WERI-Rb-1 (cell line): ENCODE results near the gene NISCH.

Experiments used
- DNase-seq: peaks from one replicate; pipeline ENCODE4 v3.0.0-alpha.2; 2020
- H3K27ac ChIP-seq: fragments of 250-450 bp; sonication (Bioruptor Pico); 2 replicates; pipeline ENCODE4 v1.5.1; 2020; ENCODE audit warnings: mild to moderate bottlenecking, moderate library complexity
- H3K27me3 ChIP-seq: fragments of 250-450 bp; sonication (Bioruptor Pico); 2 replicates; pipeline ENCODE4 v1.5.1; 2021; ENCODE audit warnings: mild to moderate bottlenecking, low read depth, moderate library complexity; ENCODE audit not compliant: insufficient read depth, severe bottlenecking
- H3K36me3 ChIP-seq: fragments of 250-450 bp; sonication (Bioruptor Pico); 2 replicates; pipeline ENCODE4 v1.5.1; 2020; ENCODE audit warnings: mild to moderate bottlenecking, moderate library complexity
- H3K4me3 ChIP-seq: 2 replicates; pipeline ENCODE4 v1.5.1; 2011; ENCODE audit warnings: low read depth, mild to moderate bottlenecking, control low read depth, low read length
- H3K9me3 ChIP-seq: fragments of 250-450 bp; sonication (Bioruptor Pico); 2 replicates; pipeline ENCODE4 v1.5.1; 2021; ENCODE audit warnings: mild to moderate bottlenecking, moderate library complexity; ENCODE audit not compliant: severe bottlenecking
- TF ChIP-seq, protein P1 (sequence below): IDR thresholded peaks from 2 replicates; pipeline ENCODE4 v1.5.1; 2011; ENCODE audit warnings: low read depth, mild to moderate bottlenecking, control low read depth, inconsistent platforms, low read length

NISCH gene

DNA sequence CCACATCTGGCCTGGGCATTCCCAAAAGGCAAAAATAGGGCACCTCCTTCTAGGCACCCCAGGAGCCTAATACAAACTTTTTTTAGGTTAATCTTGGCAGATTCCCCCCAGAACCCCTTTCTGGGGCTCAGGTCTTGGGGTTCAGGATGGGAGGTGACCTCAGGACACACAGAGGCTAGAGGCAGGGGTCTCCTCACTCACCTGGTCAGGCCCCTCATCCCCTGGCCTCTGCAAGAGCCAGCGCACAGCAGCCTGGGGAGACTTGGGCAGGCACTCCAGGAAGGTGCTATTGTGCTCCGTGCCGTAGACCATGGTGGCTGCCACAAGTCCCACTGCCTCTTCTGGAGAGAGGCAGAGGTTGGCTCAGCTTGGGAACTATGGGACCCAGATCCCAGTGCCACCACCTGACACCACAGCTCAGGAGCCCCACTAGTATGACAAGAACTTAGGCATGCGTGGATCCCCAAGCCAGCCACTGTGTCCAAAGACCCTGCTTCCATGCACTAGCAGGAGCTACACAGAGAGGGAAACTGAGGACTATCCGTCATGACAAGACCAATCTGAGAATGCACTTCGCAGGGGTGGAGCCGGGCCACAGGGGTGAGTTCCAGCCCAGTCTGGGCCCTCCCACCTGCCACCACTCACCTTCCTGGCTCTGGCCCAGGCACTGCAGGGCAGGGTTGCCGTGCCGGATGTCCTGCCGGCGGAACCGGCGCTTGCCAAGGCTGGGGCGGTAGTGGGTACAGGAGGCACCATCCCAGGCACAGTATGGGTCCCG lies 17.9 kb upstream of the NISCH start:
- H3K27ac ChIP-seq: no peak overlapping the region
- no peak overlapping the region for H3K4me3 ChIP-seq
- TF ChIP-seq, protein P1, sequence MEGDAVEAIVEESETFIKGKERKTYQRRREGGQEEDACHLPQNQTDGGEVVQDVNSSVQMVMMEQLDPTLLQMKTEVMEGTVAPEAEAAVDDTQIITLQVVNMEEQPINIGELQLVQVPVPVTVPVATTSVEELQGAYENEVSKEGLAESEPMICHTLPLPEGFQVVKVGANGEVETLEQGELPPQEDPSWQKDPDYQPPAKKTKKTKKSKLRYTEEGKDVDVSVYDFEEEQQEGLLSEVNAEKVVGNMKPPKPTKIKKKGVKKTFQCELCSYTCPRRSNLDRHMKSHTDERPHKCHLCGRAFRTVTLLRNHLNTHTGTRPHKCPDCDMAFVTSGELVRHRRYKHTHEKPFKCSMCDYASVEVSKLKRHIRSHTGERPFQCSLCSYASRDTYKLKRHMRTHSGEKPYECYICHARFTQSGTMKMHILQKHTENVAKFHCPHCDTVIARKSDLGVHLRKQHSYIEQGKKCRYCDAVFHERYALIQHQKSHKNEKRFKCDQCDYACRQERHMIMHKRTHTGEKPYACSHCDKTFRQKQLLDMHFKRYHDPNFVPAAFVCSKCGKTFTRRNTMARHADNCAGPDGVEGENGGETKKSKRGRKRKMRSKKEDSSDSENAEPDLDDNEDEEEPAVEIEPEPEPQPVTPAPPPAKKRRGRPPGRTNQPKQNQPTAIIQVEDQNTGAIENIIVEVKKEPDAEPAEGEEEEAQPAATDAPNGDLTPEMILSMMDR: no peak
- DNase-seq: no peak
- H3K27me3 ChIP-seq: no peaks in the 10 kb centered on the region
- no peaks in the 10 kb centered on the region for H3K36me3 ChIP-seq
- no peaks in the 10 kb centered on the region for H3K9me3 ChIP-seq

DNA sequence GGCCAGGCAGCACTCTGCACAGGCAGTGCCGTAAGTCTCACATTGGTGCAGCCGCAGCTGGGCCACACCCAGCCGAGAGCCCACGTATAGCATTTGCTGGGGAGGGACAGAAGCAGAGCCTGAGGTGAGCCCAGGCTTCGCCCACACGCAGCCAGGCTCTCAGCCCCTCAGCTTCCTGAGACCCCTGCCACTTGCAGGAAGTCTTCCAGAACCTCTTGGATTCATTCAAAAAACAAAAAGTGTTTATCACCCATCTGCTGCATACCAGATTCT lies 17.4 kb upstream of the NISCH start:
- TF ChIP-seq, protein P1: no peak
- H3K27me3 ChIP-seq: no peaks in the 10 kb centered on the region
- no peaks in the 10 kb centered on the region for H3K36me3 ChIP-seq
- DNase-seq: no peak
- H3K4me3 ChIP-seq: no peak overlapping the region
- no peaks in the 10 kb centered on the region for H3K9me3 ChIP-seq
- no peak overlapping the region for H3K27ac ChIP-seq

DNA sequence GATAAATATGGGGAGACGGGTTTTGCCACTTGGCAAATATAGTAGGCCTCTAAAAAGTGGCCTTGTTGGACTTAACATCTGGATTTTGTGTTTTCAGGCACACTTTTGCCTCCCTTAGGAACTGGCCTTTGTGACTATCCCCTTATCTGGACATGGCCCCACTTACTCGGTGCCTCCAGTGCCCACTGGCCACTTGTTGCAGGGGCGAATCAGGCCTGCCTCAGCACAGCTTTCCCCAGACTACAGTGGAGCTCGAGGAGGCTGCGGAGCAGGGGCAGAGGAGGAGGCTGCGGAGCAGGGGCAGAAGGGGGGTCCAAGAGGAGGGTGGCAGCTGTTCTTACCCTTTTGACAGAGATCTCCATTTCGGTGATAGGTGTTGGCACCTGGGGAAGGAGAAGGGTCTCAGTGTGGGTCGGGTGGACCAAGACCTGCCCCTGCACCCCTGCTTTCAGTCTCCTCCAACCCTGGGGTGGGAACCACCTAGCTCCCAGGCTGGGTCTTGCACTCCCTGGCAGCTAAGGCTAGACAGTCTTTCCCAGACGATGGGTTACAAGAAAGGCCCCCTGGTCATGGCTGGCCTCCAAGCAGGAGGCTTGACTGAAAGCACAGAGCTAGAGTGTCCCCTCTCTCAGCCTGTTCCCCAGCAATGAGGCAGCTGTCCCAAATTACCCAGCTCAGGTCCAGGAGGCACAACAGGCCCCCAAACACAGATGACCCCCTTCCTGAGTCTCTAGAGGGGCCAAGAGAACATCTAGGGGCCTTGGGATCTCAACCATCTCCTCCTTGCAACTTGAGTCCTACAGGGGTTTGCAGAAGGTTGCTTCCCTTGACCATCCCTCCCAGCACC lies 16.6 kb upstream of the NISCH start:
- Histone ChIP-seq H3K4me3 (no peak overlapping the region), H3K27me3 (no peaks in the 10 kb centered on the region), H3K27ac (no peak overlapping the region), H3K9me3 (no peaks in the 10 kb centered on the region), H3K36me3 (no peaks in the 10 kb centered on the region)
- no peak for DNase-seq
- TF ChIP-seq, protein P1: no peak

DNA sequence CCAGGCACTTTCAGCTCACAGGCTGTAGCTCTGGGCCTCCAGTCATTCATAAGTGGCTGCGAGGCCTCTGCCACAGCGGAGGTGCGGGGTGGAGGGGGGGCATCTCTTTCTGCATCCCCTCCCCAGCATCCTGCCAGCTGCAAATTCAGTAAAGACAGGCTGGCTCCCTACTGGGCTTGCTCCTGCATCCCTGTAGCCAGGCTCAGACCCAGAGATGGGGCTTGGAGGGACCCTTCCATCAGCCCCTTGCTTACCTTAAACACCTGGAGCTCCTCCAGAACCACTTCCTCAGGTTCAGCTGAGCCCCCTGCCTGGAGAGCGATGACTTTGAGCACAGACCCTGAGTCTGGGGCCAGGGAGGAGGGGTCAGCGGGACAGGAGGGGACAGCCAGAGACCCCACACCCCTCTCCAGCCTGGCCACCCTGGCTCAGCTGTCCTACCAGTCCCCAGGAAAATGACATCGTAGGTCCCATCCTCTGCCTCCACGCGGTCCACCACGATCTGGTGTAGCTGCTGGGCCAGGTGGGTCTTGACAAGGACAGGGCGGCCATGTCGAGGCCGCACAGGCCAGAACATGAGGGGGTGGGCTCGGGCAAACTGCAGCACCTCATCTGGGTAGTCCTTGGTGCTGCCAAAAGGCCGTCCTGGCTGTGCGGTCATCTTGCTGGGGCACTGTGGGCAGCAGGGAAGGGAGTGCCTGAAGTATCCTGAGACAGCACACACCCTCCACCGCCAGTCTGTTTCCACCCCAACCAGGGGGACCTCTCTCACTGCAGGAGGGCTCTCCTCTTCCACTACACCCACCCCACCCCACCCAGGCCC lies 15.8 kb upstream of the NISCH start:
- Histone ChIP-seq H3K9me3 (no peaks in the 10 kb centered on the region), H3K36me3 (no peaks in the 10 kb centered on the region), H3K27me3 (no peaks in the 10 kb centered on the region), H3K27ac (no peak overlapping the region), H3K4me3 (no peak overlapping the region)
- TF ChIP-seq, protein P1: no peak
- peak; percentile 5 for DNase-seq

DNA sequence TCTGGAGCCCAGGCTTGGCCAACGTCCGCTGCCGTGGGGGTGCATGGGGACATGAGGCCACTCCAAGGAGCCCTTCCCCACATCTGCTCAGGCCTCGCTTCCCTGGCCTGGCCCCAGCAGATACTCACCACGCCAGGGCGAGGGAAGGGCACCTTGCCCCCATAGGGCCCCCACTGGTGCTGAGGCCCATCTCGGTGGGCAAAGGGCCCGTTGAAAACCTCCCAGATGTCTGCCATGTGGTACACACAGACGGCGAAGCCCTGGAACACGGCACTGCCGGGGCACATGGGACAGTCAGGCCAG lies 15.2 kb upstream of the NISCH start:
- no peaks in the 10 kb centered on the region for H3K27me3 ChIP-seq
- peak; percentile 4 for DNase-seq
- H3K27ac ChIP-seq: no peak overlapping the region
- no peaks in the 10 kb centered on the region for H3K9me3 ChIP-seq
- no peaks in the 10 kb centered on the region for H3K36me3 ChIP-seq
- H3K4me3 ChIP-seq: no peak overlapping the region
- TF ChIP-seq, protein P1: no peak
